ENCODE results near the gene FAT2. TPM values are rescaled to one million over a fixed set of nuclear protein-coding genes. Genes with fewer than 3 reads are reported as not detected.

The FAT2 gene
- total RNA-seq, 1 donor from 2014 or later = not detected

- Mint-ChIP-seq H3K27me3 (peaks cover 3% of the 10 kb centered on the region), H3K27ac (no peak overlapping the region), H3K4me1 (peaks cover 1% of the 10 kb centered on the region), H3K36me3 (ENCODE audit: low read depth) (no peaks in the 10 kb centered on the region), H3K9me3 (peaks cover 4% of the 10 kb centered on the region), H3K4me3 (no peak overlapping the region)
- no peak for DNase-seq
- intact Hi-C loops (cut with micrococcal nuclease) = no loop called here
Measured at GRCh38 chr5:151570058-151570457, 21.1 kb downstream of the FAT2 start.

GRCh38 chr5:151569132-151570046 lies 21.7 kb downstream of the FAT2 start:
- Mint-ChIP-seq H3K9me3 (peaks cover 4% of the 10 kb centered on the region), H3K27ac (no peak overlapping the region), H3K27me3 (peaks cover 3% of the 10 kb centered on the region), H3K4me3 (no peak overlapping the region), H3K36me3 (ENCODE audit: low read depth) (no peaks in the 10 kb centered on the region), H3K4me1 (peaks cover 1% of the 10 kb centered on the region)
- DNase-seq = no peak
- intact Hi-C loops (cut with micrococcal nuclease) = no loop called here

DNA sequence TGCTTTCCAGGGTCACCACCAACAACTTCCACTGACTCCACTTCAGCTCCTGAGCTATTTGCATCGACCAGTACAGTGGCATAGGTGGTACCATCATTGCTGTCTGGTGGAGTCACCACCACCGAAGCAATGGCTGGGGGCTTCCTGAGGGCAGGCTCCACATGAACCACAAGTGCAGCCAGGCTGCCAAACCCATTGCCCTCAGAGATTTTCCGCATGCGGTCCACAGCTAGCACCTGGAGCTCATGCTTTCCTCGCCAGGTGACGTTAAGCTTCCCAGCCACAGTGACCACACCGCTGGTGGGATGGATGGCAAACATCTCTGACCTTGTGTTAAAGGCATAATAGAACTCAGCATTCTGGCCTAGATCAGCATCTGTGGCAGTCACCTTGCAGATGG lies 23.1 kb downstream of the FAT2 start:
- intact Hi-C loops (cut with micrococcal nuclease) = no loop called here
- no peaks in the 10 kb centered on the region for H3K36me3 Mint-ChIP-seq (ENCODE audit: low read depth)

DNA sequence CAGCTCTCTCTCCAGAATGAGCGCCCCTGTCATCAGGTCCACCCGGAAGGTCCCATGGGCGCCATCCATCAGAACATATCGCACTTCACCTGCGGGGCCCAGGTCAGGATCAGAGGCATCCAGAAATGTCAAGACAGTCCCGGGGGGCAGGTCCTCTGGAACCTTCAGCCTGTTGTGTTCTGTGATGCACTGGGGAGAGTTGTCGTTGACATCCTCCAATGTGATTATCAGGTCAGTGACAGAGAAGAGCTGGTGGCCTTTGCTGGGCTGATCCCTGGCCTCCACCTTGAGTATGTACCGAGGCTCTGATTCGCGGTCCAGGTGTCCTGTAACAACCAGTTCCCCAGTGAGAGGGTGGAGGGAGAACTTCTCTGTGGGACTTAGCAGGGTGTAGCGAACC lies 25.2 kb downstream of the FAT2 start:
- no peaks in the 10 kb centered on the region for H3K27me3 Mint-ChIP-seq
- H3K36me3 Mint-ChIP-seq (ENCODE audit: low read depth) = no peaks in the 10 kb centered on the region
- peaks cover 1% of the 10 kb centered on the region for H3K4me1 Mint-ChIP-seq
- no peak for DNase-seq
- H3K27ac Mint-ChIP-seq = no peak overlapping the region
- H3K4me3 Mint-ChIP-seq = no peak overlapping the region
- H3K9me3 Mint-ChIP-seq = peaks cover 4% of the 10 kb centered on the region
- intact Hi-C loops (cut with micrococcal nuclease) = no loop called here

More for the DNA sequence above, 23.1 kb downstream of the FAT2 start:
- Mint-ChIP-seq H3K27ac (no peak overlapping the region), H3K9me3 (peaks cover 4% of the 10 kb centered on the region), H3K4me3 (no peak overlapping the region), H3K27me3 (no peaks in the 10 kb centered on the region), H3K4me1 (peaks cover 1% of the 10 kb centered on the region)
- no peak for DNase-seq

GRCh38 chr5:151562019-151562707 lies 29.0 kb downstream of the FAT2 start:
- Mint-ChIP-seq H3K4me1 (no peaks in the 10 kb centered on the region), H3K4me3 (no peak overlapping the region), H3K27me3 (no peaks in the 10 kb centered on the region), H3K36me3 (ENCODE audit: low read depth) (no peaks in the 10 kb centered on the region), H3K27ac (no peak overlapping the region), H3K9me3 (peaks cover 2% of the 10 kb centered on the region)
- intact Hi-C loops (cut with micrococcal nuclease) = no loop called here
- no peak for DNase-seq

DNA sequence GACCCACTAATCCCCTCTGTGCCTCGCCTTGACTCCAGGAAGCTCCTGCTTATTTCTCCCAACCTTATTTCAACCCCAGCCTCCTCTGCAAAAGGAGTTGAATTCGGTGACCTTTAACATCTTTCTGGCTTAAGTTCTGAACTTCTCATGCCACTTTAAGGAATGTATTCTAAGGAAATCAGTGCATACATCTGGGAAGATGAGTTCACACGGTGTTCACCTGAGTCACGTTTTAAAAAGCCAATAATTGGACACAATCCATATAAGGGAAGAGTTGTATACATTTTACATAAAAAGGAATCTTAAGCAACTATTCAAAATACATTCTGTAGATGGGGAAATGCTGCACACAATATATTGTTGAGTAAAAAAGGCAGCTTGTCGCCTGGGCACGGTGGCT lies 33.2 kb downstream of the FAT2 start:
- H3K4me3 Mint-ChIP-seq = no peak overlapping the region
- peaks cover 2% of the 10 kb centered on the region for H3K27me3 Mint-ChIP-seq
- no peak overlapping the region for H3K27ac Mint-ChIP-seq
- DNase-seq = no peak
- no peaks in the 10 kb centered on the region for H3K4me1 Mint-ChIP-seq
- no peaks in the 10 kb centered on the region for H3K36me3 Mint-ChIP-seq (ENCODE audit: low read depth)
- H3K9me3 Mint-ChIP-seq = no peaks in the 10 kb centered on the region
- intact Hi-C loops (cut with micrococcal nuclease) = no loop called here

DNA sequence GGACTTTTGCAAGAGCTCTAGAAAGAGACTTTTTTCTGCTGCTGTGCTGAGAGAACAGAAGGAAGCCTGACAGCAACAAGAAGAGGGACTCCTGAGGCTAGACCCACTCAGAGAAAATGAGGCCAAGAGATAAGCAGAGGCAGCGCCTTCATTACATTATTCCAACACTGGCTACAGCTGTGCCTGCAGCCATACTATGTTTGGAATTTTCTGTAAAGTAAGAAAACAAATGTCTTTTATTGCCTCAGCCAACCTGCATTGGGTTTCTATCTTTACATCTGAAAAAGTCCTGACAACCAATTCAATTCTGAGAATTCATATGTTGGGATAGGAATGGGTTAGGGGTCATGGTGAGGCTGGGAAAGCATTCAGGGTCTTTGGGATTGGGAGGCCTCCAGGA lies 33.7 kb downstream of the FAT2 start:
- H3K9me3 Mint-ChIP-seq = no peaks in the 10 kb centered on the region
- H3K4me3 Mint-ChIP-seq = no peak overlapping the region
- H3K27ac Mint-ChIP-seq = no peak overlapping the region
- H3K36me3 Mint-ChIP-seq (ENCODE audit: low read depth) = no peaks in the 10 kb centered on the region
- H3K4me1 Mint-ChIP-seq = no peaks in the 10 kb centered on the region
- no peak for DNase-seq
- peaks cover 2% of the 10 kb centered on the region for H3K27me3 Mint-ChIP-seq
- intact Hi-C loops (cut with micrococcal nuclease) = no loop called here

DNA sequence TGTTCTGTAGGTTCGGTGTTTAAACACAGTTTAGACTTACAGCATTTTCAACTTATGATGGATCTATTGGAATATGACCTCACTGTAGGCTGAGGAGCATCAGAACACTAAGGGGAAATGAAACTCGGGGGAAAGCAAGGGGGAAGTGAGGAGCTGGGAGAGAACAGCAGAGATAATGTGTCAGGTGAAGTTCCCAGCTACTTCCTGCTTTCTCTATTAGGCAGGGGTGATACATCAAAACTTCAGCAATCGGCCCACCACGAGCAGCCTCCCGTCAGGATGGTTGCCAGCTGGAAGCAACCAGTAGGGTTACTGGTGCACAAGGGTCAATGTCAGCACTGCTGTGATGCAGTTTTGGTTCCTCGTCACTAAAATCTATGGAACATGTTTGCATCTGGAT lies 34.3 kb downstream of the FAT2 start:
- intact Hi-C loops (cut with micrococcal nuclease) = no loop called here
- no peaks in the 10 kb centered on the region for H3K36me3 Mint-ChIP-seq (ENCODE audit: low read depth)

DNA sequence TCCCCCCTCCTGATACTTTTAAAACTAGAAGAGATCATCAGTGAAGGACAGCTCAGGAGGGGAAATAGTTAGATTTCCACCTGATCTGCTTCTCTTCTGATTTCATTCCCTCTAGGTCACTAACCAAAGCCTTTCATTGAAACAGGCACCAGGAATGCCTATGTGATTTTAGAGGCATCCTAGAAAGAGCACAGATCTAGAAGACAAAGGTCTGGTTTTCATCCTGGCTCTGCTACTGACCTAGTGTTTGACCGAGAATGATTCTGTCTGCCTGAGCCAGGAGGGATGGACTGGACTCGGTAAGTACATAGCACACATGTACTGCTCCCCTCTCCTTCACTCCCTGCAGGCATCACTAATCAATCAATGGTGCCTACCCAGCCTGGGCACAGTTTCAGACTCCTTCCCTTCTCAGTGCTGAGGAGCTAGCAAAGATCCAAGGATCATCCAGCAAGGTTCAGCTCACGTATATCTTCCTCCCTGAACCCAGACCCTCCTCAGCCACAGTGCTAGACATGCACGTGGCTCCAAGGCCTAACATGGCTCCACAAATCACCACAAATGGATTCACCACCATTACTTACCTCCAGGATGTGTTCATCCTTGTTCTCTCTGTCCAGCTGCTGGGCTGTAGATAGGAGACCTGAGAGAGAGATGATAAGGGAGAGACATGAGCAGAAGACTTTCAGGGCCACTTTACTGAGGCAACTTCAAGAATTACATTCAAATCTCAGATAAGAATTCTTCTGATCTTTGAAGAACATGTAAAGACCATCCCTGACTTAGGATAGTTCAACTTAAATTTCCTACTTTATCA lies 35.2 kb downstream of the FAT2 start:
- H3K36me3 Mint-ChIP-seq (ENCODE audit: low read depth) = no peaks in the 10 kb centered on the region
- no peak overlapping the region for H3K4me3 Mint-ChIP-seq

More for the DNA sequence above, 34.3 kb downstream of the FAT2 start:
- no peak for DNase-seq
- Mint-ChIP-seq H3K4me1 (no peaks in the 10 kb centered on the region), H3K27ac (no peak overlapping the region), H3K4me3 (no peak overlapping the region), H3K27me3 (peaks cover 2% of the 10 kb centered on the region), H3K9me3 (no peaks in the 10 kb centered on the region)

DNA sequence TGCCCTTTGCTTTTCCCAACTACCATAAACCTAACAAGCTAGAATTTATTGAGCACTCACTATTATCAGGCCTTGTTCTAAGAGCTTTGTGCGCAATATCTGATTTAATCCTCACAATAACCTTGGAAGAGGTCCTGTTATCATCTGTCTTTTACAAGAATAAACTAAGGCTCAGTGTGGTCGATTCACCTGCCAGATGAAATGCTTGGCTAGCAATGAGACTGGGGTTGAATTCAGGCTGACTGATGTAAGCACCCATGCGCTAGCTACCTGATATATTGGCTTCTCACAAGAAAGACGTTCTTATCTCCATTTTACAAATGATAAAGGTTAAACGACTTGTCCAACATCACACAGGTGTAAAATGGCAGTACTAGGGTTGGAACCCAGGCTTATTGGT lies 37.4 kb downstream of the FAT2 start:
- H3K4me1 Mint-ChIP-seq = no peaks in the 10 kb centered on the region
- H3K36me3 Mint-ChIP-seq (ENCODE audit: low read depth) = no peaks in the 10 kb centered on the region
- H3K27me3 Mint-ChIP-seq = peaks cover 2% of the 10 kb centered on the region
- H3K27ac Mint-ChIP-seq = no peak overlapping the region
- intact Hi-C loops (cut with micrococcal nuclease) = no loop called here
- H3K4me3 Mint-ChIP-seq = no peak overlapping the region
- no peaks in the 10 kb centered on the region for H3K9me3 Mint-ChIP-seq
- DNase-seq = no peak

More for the DNA sequence above, 35.2 kb downstream of the FAT2 start:
- H3K27me3 Mint-ChIP-seq = peaks cover 2% of the 10 kb centered on the region
- no peaks in the 10 kb centered on the region for H3K9me3 Mint-ChIP-seq
- intact Hi-C loops (cut with micrococcal nuclease) = no loop called here
- H3K4me1 Mint-ChIP-seq = no peaks in the 10 kb centered on the region
- no peak overlapping the region for H3K27ac Mint-ChIP-seq
- DNase-seq = no peak

DNA sequence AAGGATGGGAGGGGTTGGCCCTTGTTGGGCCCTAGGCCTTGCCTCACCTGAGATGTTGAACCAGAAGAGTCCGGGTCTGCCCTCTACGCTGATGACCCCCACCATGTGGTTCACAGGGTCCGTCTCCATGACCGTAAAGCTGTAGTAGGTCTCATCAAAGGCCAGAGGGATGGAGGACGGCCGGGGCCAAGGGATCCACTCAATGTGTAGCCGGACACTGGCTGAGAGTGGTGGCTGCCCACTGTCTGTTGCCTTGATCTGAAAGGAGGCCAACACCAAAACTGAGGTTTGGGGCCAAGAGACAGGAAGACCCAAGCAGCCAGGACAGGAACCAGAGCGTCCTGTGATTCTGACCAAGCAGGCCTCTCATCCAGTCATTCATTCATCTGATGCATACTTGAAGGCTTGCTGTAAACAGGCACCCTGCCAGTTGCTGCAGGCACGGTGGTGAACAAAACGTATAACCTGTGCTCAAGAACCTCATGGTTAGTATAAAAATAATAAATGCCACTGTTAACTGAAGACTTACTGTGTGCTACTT lies 37.9 kb downstream of the FAT2 start:
- Mint-ChIP-seq H3K27me3 (peaks cover 2% of the 10 kb centered on the region), H3K9me3 (no peaks in the 10 kb centered on the region)

DNA sequence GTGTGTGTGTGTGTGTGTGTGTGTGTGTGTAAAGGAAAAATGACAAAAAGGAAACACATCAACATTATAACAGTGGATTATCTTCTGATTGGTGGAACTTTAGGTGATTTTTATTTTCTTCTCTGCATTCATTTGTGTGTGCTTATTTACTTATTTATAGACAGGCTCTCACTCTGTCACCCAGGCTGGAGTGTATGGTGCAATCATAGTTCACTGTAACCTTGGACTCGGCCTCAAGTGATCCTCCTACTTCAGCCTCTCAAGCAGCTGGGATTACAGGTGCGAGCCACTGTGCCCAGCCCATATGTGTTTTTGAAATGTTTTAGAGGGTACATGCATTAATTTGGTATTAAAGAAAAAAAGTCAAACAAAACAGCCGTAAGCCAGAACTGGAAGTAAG lies 39.1 kb downstream of the FAT2 start:
- Mint-ChIP-seq H3K27ac (no peak overlapping the region), H3K4me3 (no peak overlapping the region), H3K4me1 (no peaks in the 10 kb centered on the region), H3K27me3 (peaks cover 2% of the 10 kb centered on the region), H3K36me3 (ENCODE audit: low read depth) (no peaks in the 10 kb centered on the region), H3K9me3 (no peaks in the 10 kb centered on the region)
- intact Hi-C loops (cut with micrococcal nuclease) = no loop called here
- DNase-seq = no peak

More for the DNA sequence above, 37.9 kb downstream of the FAT2 start:
- Mint-ChIP-seq H3K36me3 (ENCODE audit: low read depth) (no peaks in the 10 kb centered on the region), H3K4me1 (no peaks in the 10 kb centered on the region), H3K27ac (no peak overlapping the region), H3K4me3 (no peak overlapping the region)
- DNase-seq = no peak
- intact Hi-C loops (cut with micrococcal nuclease) = no loop called here

GRCh38 chr5:151550146-151550545 lies 41.0 kb downstream of the FAT2 start:
- Mint-ChIP-seq H3K9me3 (no peaks in the 10 kb centered on the region), H3K36me3 (ENCODE audit: low read depth) (no peaks in the 10 kb centered on the region), H3K27ac (no peak overlapping the region), H3K4me1 (no peaks in the 10 kb centered on the region), H3K4me3 (no peak overlapping the region), H3K27me3 (no peaks in the 10 kb centered on the region)
- intact Hi-C loops (cut with micrococcal nuclease) = no loop called here
- DNase-seq = no peak

Measured in activated CD4-positive, alpha-beta T cell treated with anti-CD3 and anti-CD28 coated beads, Interleukin-2, amount 10 ng/mL, durations not matched to agents 24 days and 14 days (primary cell).